GM10266 (cell line): ENCODE measurements around the gene XRN2.
"Not testable (repeated sequence)": the region's sequence is repeated elsewhere in the genome, so short reads cannot be mapped to it uniquely, and the experiment has no call there.

ENCODE experiments used
- DNase-seq: peaks from one replicate; pipeline ENCODE4 v3.0.0; 2012; ENCODE audit errors: extremely low spot score
- TF ChIP-seq, protein P1 (sequence below): IDR thresholded peaks from 2 replicates; pipeline ENCODE4 v1.5.1; 2012; ENCODE audit warnings: mild to moderate bottlenecking, low read depth; ENCODE audit not compliant: control insufficient read depth, insufficient read depth; ENCODE audit errors: missing control alignments

Gene XRN2

DNA sequence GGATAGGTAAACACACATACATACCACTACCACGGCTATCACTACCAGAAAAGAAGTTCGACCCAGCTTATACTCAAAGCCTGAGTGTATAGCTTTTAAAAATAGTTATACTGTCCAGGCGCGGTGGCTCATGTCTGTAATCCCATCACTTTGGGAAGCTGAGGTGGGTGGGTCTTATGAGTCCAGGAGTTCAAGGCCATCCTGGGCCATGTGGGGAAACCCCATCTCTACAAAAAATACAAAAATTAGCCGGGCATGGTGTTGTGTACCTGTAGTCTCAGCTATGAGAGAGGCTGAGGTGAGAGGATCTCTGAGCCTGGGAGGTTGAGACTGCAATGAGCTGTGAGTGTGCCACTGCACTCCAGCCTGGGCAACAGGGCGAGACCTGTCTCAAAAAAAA lies 61.3 kb downstream of the XRN2 start:
- TF ChIP-seq, protein P1, sequence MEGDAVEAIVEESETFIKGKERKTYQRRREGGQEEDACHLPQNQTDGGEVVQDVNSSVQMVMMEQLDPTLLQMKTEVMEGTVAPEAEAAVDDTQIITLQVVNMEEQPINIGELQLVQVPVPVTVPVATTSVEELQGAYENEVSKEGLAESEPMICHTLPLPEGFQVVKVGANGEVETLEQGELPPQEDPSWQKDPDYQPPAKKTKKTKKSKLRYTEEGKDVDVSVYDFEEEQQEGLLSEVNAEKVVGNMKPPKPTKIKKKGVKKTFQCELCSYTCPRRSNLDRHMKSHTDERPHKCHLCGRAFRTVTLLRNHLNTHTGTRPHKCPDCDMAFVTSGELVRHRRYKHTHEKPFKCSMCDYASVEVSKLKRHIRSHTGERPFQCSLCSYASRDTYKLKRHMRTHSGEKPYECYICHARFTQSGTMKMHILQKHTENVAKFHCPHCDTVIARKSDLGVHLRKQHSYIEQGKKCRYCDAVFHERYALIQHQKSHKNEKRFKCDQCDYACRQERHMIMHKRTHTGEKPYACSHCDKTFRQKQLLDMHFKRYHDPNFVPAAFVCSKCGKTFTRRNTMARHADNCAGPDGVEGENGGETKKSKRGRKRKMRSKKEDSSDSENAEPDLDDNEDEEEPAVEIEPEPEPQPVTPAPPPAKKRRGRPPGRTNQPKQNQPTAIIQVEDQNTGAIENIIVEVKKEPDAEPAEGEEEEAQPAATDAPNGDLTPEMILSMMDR, result no peak
- DNase-seq, result no peak

DNA sequence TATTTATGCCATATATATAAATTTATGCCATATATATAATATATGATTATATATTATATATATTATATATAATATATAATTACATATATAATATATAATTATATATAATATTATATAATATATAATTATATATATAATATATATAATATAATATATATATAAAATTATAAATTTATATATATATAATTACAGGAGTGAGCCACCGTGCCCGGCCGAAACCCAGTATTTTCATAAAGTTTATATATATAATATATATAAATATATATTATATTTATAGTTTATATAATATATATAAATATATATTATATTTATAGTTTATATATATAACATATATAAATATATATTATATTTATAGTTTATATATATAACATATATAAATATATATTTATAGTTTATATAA lies 62.6 kb downstream of the XRN2 start:
- DNase-seq, result no peak
- TF ChIP-seq, protein P1, result no peak

- DNase-seq, result not testable (repeated sequence)
These were observed 63.1 kb downstream of the XRN2 start for GRCh38 chr20:21366273-21366672.

GRCh38 chr20:21368791-21369190 lies 65.7 kb downstream of the XRN2 start:
- TF ChIP-seq, protein P1, result no peak
- DNase-seq, result no peak

DNA sequence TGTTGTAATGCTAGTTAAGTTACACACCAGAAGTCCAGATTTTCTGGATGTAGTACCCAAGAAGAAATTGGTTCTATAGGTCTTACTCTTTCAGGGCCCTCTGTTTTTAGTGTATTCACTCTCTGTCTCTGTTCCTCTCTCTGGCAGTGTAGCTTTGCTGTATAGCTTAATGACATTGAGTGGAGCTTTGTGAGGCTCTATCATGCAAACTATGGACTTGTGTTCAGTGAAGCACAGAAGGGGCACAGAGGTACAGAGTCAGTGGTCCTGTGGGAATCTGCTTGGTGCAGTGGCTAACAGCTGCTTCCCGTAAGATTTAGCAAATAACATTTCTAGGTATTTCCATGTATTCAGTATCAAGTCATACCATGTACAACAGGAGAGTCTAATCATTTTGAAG lies 68.1 kb downstream of the XRN2 start:
- DNase-seq, result no peak
- TF ChIP-seq, protein P1, result no peak

GRCh38 chr20:21372016-21372415 lies 68.9 kb downstream of the XRN2 start:
- no peak for DNase-seq
- TF ChIP-seq, protein P1, result no peak

- TF ChIP-seq, protein P1, result no peak
- no peak for DNase-seq
These were observed 70.3 kb downstream of the XRN2 start for GRCh38 chr20:21373436-21373835.

DNA sequence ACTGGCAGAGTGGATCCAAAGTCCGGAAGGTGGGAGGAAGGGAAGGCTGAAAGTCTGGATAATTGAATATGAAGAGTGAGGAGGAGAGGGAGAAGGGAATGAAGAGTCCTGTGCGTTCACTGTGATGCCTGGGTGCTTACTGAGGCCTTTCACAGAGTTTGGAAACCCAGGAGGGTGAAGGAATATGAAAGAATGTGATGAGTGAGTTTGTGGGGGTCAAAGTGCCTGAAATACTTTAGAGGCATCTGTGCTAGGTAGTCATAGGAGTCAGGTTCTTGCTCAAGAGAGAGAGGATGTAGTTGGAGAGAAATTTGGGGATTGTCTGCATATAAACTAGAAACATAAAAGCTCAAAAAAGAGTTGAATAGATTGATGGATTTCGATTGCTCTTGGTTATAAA lies 73.5 kb downstream of the XRN2 start:
- TF ChIP-seq, protein P1, result no peak
- no peak for DNase-seq
